Upper lobe of left lung (tissue), 6 donors: ENCODE measurements around the gene CYTH2. TPM values are rescaled to one million over a fixed set of nuclear protein-coding genes. Genes with fewer than 3 reads are reported as not detected.
A peak's percentile ranks its signal among the peaks of the same experiment; 100 is the strongest.

ENCODE experiments used
- ATAC-seq, 2 donors: fragments of 200-7000 bp; cut with Tn5 transposase; one replicate each; pipeline ENCODE4 v1.9.1; 2022; ENCODE audit warnings: mild to moderate bottlenecking in 2 of 2, moderate library complexity in 2 of 2; ENCODE audit not compliant: low FRiP score in 2 of 2
- DNase-seq, 2 donors: peaks; one replicate each; pipeline ENCODE4 v3.0.0-alpha.2; 2019 to 2020
- H3K27ac ChIP-seq, 4 donors: fragments of 200-600 bp; sonication (generic); one replicate each; pipeline ENCODE4 v1.5.1; 2016 to 2019
- H3K27me3 ChIP-seq, 4 donors: fragments of 200-600 bp; sonication (generic); one replicate each; pipeline ENCODE4 v1.5.1; 2017 to 2019
- H3K36me3 ChIP-seq, 4 donors: fragments of 200-600 bp; sonication (generic); one replicate each; pipeline ENCODE4 v1.5.1; 2016 to 2019
- H3K4me1 ChIP-seq, 4 donors: fragments of 200-600 bp; sonication (generic); one replicate each; pipeline ENCODE4 v1.5.1; 2018 to 2019
- H3K4me3 ChIP-seq, 4 donors: fragments of 200-600 bp; sonication (generic); one replicate each; pipeline ENCODE4 v1.5.1; 2017 to 2019; ENCODE audit warnings: mild to moderate bottlenecking in 2 of 4, moderate library complexity in 1 of 4
- H3K9me3 ChIP-seq, 4 donors: fragments of 200-600 bp; sonication (generic); one replicate each; pipeline ENCODE4 v1.5.1; 2018 to 2019
- EP300 ChIP-seq, 4 donors: sonication (generic); formaldehyde crosslinking; IDR thresholded peaks; one replicate each; pipeline ENCODE4 v1.5.1; 2017; ENCODE audit warnings: antibody characterized with exemption in 4 of 4, control low read depth in 2 of 4
- POLR2A ChIP-seq, 4 donors: fragments of 450-650 bp; IDR thresholded peaks; one replicate each; pipeline ENCODE4 v1.5.1; 2016 to 2017; ENCODE audit warnings: antibody characterized with exemption in 4 of 4, mild to moderate bottlenecking in 2 of 4
- POLR2AphosphoS5 ChIP-seq, 2 donors: sonication (generic); formaldehyde crosslinking; IDR thresholded peaks; one replicate each; pipeline ENCODE4 v1.5.1; 2017; ENCODE audit warnings: antibody characterized with exemption in 2 of 2
- WGBS, 2 donors: methylation state at CpG; one replicate each; pipeline ENCODE4 v1.1.5; 2017 to 2018; 5-methylcytosine and 5-hydroxymethylcytosine counted together
- total RNA-seq, 6 donors: library from RNA; depleted of rRNA in 4 of 6; stranded (reverse); fragments of >200 nt in 4 of 6; gene quantifications; one replicate each; pipeline versions ENCODE4 v1.1.0 to v1.2.1, GENCODE V29; 2016 to 2021
- TF ChIP-seq, protein P1 (sequence below), 6 experiments: fragments of 450-650 bp in 4 of 6; fragments of 200-600 bp in 2 of 6; sonication (generic) in 2 of 6; IDR thresholded peaks; one replicate each; pipeline ENCODE4 v1.5.1; 2016 to 2019; ENCODE audit warnings: antibody characterized with exemption in 6 of 6
- donor health status: DM: no; HTN: no; CAD: no; lungs with moderate emphysema.
- donor health status: DM: no; HTN: yes; CAD: no; lungs with severe emphysema.

Gene CYTH2
- total RNA-seq, 6 donors from 2014 or later: 53.4 to 195 (median 77.0) TPM

DNA sequence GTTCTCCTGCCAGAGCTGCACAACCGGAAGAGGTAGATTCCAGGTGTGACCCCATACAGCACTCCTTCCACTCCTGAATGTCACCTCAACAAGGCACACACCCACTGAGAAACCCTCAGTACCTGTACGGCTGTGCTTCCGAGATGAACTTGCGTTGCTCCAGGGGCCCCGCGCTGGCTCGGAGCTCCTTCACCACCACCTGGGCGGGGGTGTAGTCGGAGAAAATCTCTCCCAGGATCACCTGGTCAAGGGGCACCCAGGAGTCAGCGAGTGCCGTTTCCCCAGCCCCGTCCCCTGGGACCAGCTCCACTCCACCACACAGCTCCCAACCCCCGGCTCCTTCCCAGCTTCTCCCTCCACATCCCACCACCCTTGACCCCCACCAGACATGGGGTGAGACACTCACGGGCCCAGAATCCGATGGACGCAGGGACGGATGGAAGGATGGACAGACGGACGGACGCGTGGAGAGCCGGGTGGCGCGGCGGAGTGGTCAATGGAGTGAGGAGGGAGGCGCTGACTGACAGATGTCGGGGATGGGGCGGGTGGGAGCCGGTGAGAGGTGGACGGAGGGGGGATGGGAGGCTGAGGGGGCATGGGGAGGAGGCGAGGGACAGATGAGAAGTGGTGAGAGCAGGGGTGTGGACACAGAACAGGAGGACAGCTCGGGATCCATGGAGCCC lies 39.7 kb downstream of the CYTH2 start:
- H3K27ac ChIP-seq: no peak overlapping the region
- no peak for ATAC-seq
- H3K4me1 ChIP-seq: peaks cover 15 to 34% (median 16%) of the 10 kb centered on the region in 4 donors
- H3K27me3 ChIP-seq: peaks cover 0 to 32% (median 21%) of the 10 kb centered on the region in 4 donors
- peak in 1 of 2 donors; percentile 57 for DNase-seq
- no peak overlapping the region for H3K4me3 ChIP-seq
- no peaks in the 10 kb centered on the region for H3K36me3 ChIP-seq
- WGBS, 2 donors: 74 to 82% methylated on average over 30 to 32 of the region's 32 CpGs
- TF ChIP-seq, protein P1, sequence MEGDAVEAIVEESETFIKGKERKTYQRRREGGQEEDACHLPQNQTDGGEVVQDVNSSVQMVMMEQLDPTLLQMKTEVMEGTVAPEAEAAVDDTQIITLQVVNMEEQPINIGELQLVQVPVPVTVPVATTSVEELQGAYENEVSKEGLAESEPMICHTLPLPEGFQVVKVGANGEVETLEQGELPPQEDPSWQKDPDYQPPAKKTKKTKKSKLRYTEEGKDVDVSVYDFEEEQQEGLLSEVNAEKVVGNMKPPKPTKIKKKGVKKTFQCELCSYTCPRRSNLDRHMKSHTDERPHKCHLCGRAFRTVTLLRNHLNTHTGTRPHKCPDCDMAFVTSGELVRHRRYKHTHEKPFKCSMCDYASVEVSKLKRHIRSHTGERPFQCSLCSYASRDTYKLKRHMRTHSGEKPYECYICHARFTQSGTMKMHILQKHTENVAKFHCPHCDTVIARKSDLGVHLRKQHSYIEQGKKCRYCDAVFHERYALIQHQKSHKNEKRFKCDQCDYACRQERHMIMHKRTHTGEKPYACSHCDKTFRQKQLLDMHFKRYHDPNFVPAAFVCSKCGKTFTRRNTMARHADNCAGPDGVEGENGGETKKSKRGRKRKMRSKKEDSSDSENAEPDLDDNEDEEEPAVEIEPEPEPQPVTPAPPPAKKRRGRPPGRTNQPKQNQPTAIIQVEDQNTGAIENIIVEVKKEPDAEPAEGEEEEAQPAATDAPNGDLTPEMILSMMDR (IDR thresholded peaks at IDR 0.05): no peak
- TF ChIP-seq EP300 (IDR thresholded peaks at IDR 0.05): no peak
- no peak for TF ChIP-seq POLR2AphosphoS5 (IDR thresholded peaks at IDR 0.05)
- TF ChIP-seq POLR2A (IDR thresholded peaks at IDR 0.05): no peak
- H3K9me3 ChIP-seq: no peaks in the 10 kb centered on the region

DNA sequence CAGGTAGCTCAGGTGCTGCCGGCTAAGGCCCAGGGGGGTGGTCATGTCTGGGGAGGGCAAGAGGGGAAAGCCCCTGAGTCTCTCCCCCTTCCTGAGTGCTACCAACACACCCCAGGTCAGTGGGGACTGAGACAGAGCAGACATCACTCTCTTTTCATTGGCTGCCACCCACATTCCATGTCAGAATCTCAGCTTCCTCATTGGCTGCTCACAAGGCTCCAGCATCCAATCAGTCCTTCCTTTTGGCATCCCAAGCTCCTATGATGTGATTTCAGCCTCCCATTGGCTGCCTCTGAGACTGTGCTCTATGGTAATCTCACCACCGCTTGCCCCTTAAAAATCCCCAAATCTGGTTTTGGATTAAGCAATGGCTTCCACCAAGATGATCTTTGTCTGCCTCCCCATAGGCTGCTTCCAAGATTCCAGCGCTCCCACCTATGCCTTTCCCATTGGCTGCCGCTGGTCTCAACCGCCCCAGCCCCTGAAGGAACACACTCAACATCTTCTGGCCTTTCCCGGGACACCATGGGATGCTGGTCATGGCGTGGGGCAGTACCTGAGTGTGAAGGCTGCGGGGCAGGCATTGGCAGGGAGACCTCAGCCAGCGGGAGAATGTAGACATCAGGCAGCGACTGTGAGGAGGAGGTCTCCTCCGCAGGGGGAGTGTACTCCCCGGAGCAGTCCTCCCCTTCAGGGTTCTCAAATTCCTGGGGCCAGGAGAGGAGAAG lies 40.5 kb downstream of the CYTH2 start:
- WGBS, 2 donors: 88 to 90% methylated on average over 12 of the region's 12 CpGs

DNA sequence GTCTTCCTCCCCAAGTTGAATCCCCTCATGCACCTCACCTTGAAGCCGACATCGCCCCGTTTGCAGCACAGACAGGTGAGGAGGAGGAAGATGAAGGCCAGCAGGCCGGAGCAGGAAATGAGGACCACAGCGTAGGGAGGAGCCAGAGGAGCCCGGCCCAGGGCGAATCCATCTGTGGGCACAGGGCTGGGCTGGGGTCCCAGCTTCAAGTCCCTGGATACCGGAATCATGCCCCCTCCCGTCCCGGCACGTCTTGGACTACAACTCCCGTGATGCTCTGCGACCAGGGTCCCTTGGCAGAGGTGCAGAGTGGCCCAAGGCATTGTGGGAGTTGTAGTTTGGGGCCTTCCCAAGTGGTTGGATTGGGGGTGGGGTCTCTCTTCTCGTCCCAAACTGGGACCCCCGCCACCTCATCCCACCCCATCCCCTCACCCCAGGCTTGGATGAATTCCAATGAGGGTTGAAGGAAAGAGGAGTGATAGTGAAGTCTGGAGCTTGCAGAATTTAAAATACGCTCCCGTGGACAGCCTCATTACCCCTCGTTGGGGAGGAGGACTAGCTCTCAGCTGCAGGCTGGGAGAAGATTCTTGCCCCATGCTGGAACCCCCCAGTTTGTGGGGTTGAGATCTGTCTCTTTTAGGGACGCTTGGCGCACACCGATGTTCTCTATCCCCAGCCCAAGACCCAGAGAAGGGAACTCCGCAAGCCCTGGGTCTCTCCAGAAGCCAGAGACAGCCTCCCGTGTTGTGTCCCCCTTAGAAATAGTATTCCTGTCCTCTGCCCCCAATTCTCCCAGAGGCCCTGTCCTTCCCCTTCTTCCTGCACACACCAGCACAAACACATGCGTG lies 41.5 kb downstream of the CYTH2 start:
- H3K27me3 ChIP-seq: peaks cover 0 to 32% (median 21%) of the 10 kb centered on the region in 4 donors
- 11 to 19% methylated on average over 17 to 21 of the region's 24 CpGs for WGBS, 2 donors

More for the DNA sequence above, 40.5 kb downstream of the CYTH2 start:
- Histone ChIP-seq H3K27ac (no peak overlapping the region), H3K36me3 (no peaks in the 10 kb centered on the region), H3K27me3 (peaks cover 0 to 32% (median 21%) of the 10 kb centered on the region in 4 donors), H3K9me3 (no peaks in the 10 kb centered on the region), H3K4me1 (peaks cover 15 to 37% (median 16%) of the 10 kb centered on the region in 4 donors), H3K4me3 (no peak overlapping the region)
- no peak for DNase-seq
- no peak for ATAC-seq
- no peak for TF ChIP-seq POLR2AphosphoS5 (IDR thresholded peaks at IDR 0.05)
- TF ChIP-seq EP300 (IDR thresholded peaks at IDR 0.05): no peak
- TF ChIP-seq, protein P1 (IDR thresholded peaks at IDR 0.05): no peak
- no peak for TF ChIP-seq POLR2A (IDR thresholded peaks at IDR 0.05)

DNA sequence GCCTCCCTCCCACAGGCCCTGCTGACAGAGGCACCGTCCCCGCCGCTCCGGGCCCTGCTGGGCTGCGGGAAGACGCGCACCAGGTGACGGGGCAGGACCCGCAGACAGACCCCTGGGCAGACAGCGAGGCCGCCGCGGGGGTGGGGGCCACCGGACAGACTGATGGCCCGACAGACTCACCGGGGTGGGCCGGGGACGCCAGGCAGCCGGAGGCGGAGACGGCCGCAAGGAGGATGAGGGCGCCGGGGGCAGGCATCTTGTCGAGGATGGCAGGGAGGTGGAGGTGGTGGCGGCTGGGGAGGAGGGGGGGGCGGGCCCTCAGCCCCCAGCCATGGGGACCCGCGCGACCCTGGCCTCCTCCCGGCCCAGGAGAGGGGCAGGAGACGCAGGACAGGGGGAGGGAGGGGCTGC lies 42.2 kb downstream of the CYTH2 start:
- H3K36me3 ChIP-seq: no peaks in the 10 kb centered on the region
- ATAC-seq (no peak), DNase-seq (peak in 1 of 2 donors; percentile 86)
- 2% methylated on average over 17 of the region's 32 CpGs; no CpG with 5 or more reads in 1 of the 2 donors for WGBS, 2 donors
- H3K4me1 ChIP-seq: peaks cover 15 to 37% (median 16%) of the 10 kb centered on the region in 4 donors
- H3K27me3 ChIP-seq: peaks cover 0 to 32% (median 21%) of the 10 kb centered on the region in 4 donors
- TF ChIP-seq POLR2A (IDR thresholded peaks at IDR 0.05): no peak
- TF ChIP-seq POLR2AphosphoS5 (IDR thresholded peaks at IDR 0.05): no peak
- TF ChIP-seq EP300 (IDR thresholded peaks at IDR 0.05): no peak
- TF ChIP-seq, protein P1 (IDR thresholded peaks at IDR 0.05): no peak
- H3K9me3 ChIP-seq: no peaks in the 10 kb centered on the region
- H3K4me3 ChIP-seq: peak overlapping the region in 3 of 4 donors; percentile 3 to 25 (median 19)
- H3K27ac ChIP-seq: no peak overlapping the region

More for the DNA sequence above, 41.5 kb downstream of the CYTH2 start:
- no peaks in the 10 kb centered on the region for H3K36me3 ChIP-seq
- H3K27ac ChIP-seq: no peak overlapping the region
- H3K4me1 ChIP-seq: peaks cover 15 to 37% (median 16%) of the 10 kb centered on the region in 4 donors
- TF ChIP-seq EP300 (IDR thresholded peaks at IDR 0.05) (no peak), POLR2A (IDR thresholded peaks at IDR 0.05) (no peak)
- TF ChIP-seq, protein P1 (IDR thresholded peaks at IDR 0.05): no peak
- H3K4me3 ChIP-seq: peak overlapping the region in 3 of 4 donors; percentile 3 to 25 (median 19)
- DNase-seq (peak; percentile 56 to 67), ATAC-seq (peak; percentile 26 to 84)
- no peaks in the 10 kb centered on the region for H3K9me3 ChIP-seq
